Measurements from ENCODE around the gene SPEG. TPM values are rescaled to one million over a fixed set of nuclear protein-coding genes. Genes with fewer than 3 reads are reported as not detected.

The SPEG gene
- total RNA-seq, 3 donors from 2014 or later (not counting 1 experiment from before 2014, with no cell fraction given): 0.35 to 1.5 (median 1.2) TPM

- H3K9me3 Mint-ChIP-seq: no peaks in the 10 kb centered on the region
- peaks cover 12% of the 10 kb centered on the region for H3K27me3 ChIP-seq (ENCODE audit: control insufficient read depth, insufficient read depth, low read length)
- H3K4me1 ChIP-seq (ENCODE audit: control insufficient read depth, insufficient read depth, low read length): peaks cover 5% of the 10 kb centered on the region
- no peaks in the 10 kb centered on the region for H3K9me3 ChIP-seq (ENCODE audit: control insufficient read depth, insufficient read depth, low read length)
- DNase-seq (no peak), ATAC-seq (no peak)
- no peaks in the 10 kb centered on the region for H3K36me3 Mint-ChIP-seq
- H3K4me3 ChIP-seq (ENCODE audit: low read length): no peak overlapping the region
- no peak overlapping the region for H3K4me3 Mint-ChIP-seq
- intact Hi-C loops (cut with micrococcal nuclease): no loop called here
- no peaks in the 10 kb centered on the region for H3K36me3 ChIP-seq (ENCODE audit: control insufficient read depth, insufficient read depth, low read length)
- peaks cover 0 to 8% of the 10 kb centered on the region in 2 donors for H3K4me1 Mint-ChIP-seq
- H3K27ac Mint-ChIP-seq: no peak overlapping the region
- H3K27ac ChIP-seq (ENCODE audit: low read length): no peak overlapping the region
- 88% methylated on average over 17 of the region's 17 CpGs for WGBS (ENCODE audit: insufficient coverage)
- TF ChIP-seq CTCF (IDR thresholded peaks at IDR 0.05): no peak
- peaks cover 22 to 41% of the 10 kb centered on the region in 2 donors for H3K27me3 Mint-ChIP-seq (ENCODE audit: low read depth in 2 of 2)
Observed at GRCh38 chr2:219488149-219488843, 53.7 kb downstream of the SPEG start.

- Mint-ChIP-seq H3K4me3 (no peak overlapping the region), H3K9me3 (no peaks in the 10 kb centered on the region), H3K4me1 (peaks cover 0 to 7% of the 10 kb centered on the region in 2 donors), H3K27ac (no peak overlapping the region), H3K36me3 (no peaks in the 10 kb centered on the region), H3K27me3 (ENCODE audit: low read depth in 2 of 2) (peaks cover 22 to 44% of the 10 kb centered on the region in 2 donors)
- intact Hi-C loops (cut with micrococcal nuclease): no loop called here
- ATAC-seq (no peak), DNase-seq (no peak)
- no peak for TF ChIP-seq CTCF (IDR thresholded peaks at IDR 0.05)
- Histone ChIP-seq H3K27me3 (ENCODE audit: control insufficient read depth, insufficient read depth, low read length) (peaks cover 13% of the 10 kb centered on the region), H3K27ac (ENCODE audit: low read length) (no peak overlapping the region), H3K36me3 (ENCODE audit: control insufficient read depth, insufficient read depth, low read length) (no peaks in the 10 kb centered on the region), H3K4me1 (ENCODE audit: control insufficient read depth, insufficient read depth, low read length) (peaks cover 5% of the 10 kb centered on the region), H3K9me3 (ENCODE audit: control insufficient read depth, insufficient read depth, low read length) (no peaks in the 10 kb centered on the region), H3K4me3 (ENCODE audit: low read length) (no peak overlapping the region)
- WGBS (ENCODE audit: insufficient coverage): 93% methylated on average over 12 of the region's 14 CpGs
Observed at GRCh38 chr2:219488844-219489194, 54.2 kb downstream of the SPEG start.

- no peaks in the 10 kb centered on the region for H3K9me3 Mint-ChIP-seq
- H3K27me3 Mint-ChIP-seq (ENCODE audit: low read depth in 2 of 2): peaks cover 22 to 43% of the 10 kb centered on the region in 2 donors
Observed at GRCh38 chr2:219489315-219489714, 54.7 kb downstream of the SPEG start.

More at GRCh38 chr2:219489315-219489714, 54.7 kb downstream of the SPEG start:
- H3K4me3 Mint-ChIP-seq: no peak overlapping the region
- ATAC-seq: no peak
- 73% methylated on average over 9 of the region's 9 CpGs for WGBS (ENCODE audit: insufficient coverage)
- H3K27ac ChIP-seq (ENCODE audit: low read length): no peak overlapping the region
- no peaks in the 10 kb centered on the region for H3K9me3 ChIP-seq (ENCODE audit: control insufficient read depth, insufficient read depth, low read length)
- H3K4me1 ChIP-seq (ENCODE audit: control insufficient read depth, insufficient read depth, low read length): no peaks in the 10 kb centered on the region
- H3K27me3 ChIP-seq (ENCODE audit: control insufficient read depth, insufficient read depth, low read length): peaks cover 12% of the 10 kb centered on the region
- no peaks in the 10 kb centered on the region for H3K36me3 Mint-ChIP-seq
- H3K4me3 ChIP-seq (ENCODE audit: low read length): no peak overlapping the region
- no peak for TF ChIP-seq CTCF (IDR thresholded peaks at IDR 0.05)
- intact Hi-C loops (cut with micrococcal nuclease): no loop called here
- no peak overlapping the region for H3K27ac Mint-ChIP-seq
- no peaks in the 10 kb centered on the region for H3K36me3 ChIP-seq (ENCODE audit: control insufficient read depth, insufficient read depth, low read length)
- DNase-seq: no peak
- H3K4me1 Mint-ChIP-seq: peaks cover 0 to 2% of the 10 kb centered on the region in 2 donors
